NCI-H2081 treated with DMSO at 0.1 percent for 48 hours (cell line): ENCODE measurements around the gene B3GNT4.
"Not testable (repeated sequence)": the region's sequence is repeated elsewhere in the genome, so short reads cannot be mapped to it uniquely, and the experiment has no call there.

Source experiments
- DNase-seq: peaks from one replicate; lab custom pipeline; 2025; lab: John Stamatoyannopoulos, UW

B3GNT4 gene

GRCh38 chr12:122203301-122204166 is at the start of gene B3GNT4:
TSS of gene B3GNT4 (plus strand) at chr12:122203709. CDS start at chr12:122204619, 910 bp downstream.
- DNase-seq, result no peak

GRCh38 chr12:122155705-122156104 is 47.8 kb upstream of the B3GNT4 start:
- no peak for DNase-seq

GRCh38 chr12:122158700-122159285 is 44.7 kb upstream of the B3GNT4 start:
- DNase-seq, result no peak

- no peak for DNase-seq
Observed at GRCh38 chr12:122159882-122160281, 43.6 kb upstream of the B3GNT4 start.

- DNase-seq, result no peak
Observed at GRCh38 chr12:122160761-122161160, 42.7 kb upstream of the B3GNT4 start.

GRCh38 chr12:122161682-122162081 is 41.8 kb upstream of the B3GNT4 start:
- DNase-seq, result no peak

GRCh38 chr12:122162976-122163375 is 40.5 kb upstream of the B3GNT4 start:
- no peak for DNase-seq

GRCh38 chr12:122166422-122167349 is 36.8 kb upstream of the B3GNT4 start:
- DNase-seq, result no peak

GRCh38 chr12:122167356-122167925 is 36.1 kb upstream of the B3GNT4 start:
- DNase-seq, result no peak

GRCh38 chr12:122168492-122168891 is 35.0 kb upstream of the B3GNT4 start:
- no peak for DNase-seq

GRCh38 chr12:122171399-122171798 is 32.1 kb upstream of the B3GNT4 start:
- DNase-seq, result no peak

- no peak for DNase-seq
Observed at GRCh38 chr12:122172262-122172939, 31.1 kb upstream of the B3GNT4 start.

GRCh38 chr12:122174155-122174845 is 29.2 kb upstream of the B3GNT4 start, which contains the start of gene IL31:
TSS of gene IL31 (minus strand) at chr12:122174221. CDS start at chr12:122174172, 49 bp downstream.
- no peak for DNase-seq

GRCh38 chr12:122176473-122176872 is 27.0 kb upstream of the B3GNT4 start:
- DNase-seq, result not testable (repeated sequence)

GRCh38 chr12:122182887-122183587 is 20.5 kb upstream of the B3GNT4 start, which contains the start of gene LRRC43:
TSS of gene LRRC43 (plus strand) at chr12:122183123. CDS start at chr12:122183145, 22 bp downstream.
- no peak for DNase-seq

- no peak for DNase-seq
Observed at GRCh38 chr12:122183588-122183940, 19.9 kb upstream of the B3GNT4 start.

GRCh38 chr12:122184517-122184916 is 19.0 kb upstream of the B3GNT4 start:
- no peak for DNase-seq

GRCh38 chr12:122185079-122185478 is 18.4 kb upstream of the B3GNT4 start:
- DNase-seq, result no peak

GRCh38 chr12:122185494-122186082 is 17.9 kb upstream of the B3GNT4 start:
- DNase-seq, result no peak

GRCh38 chr12:122187466-122187865 is 16.0 kb upstream of the B3GNT4 start:
- no peak for DNase-seq
